Measurements from ENCODE around the gene SP100.
"Not testable (repeated sequence)": the region's sequence is repeated elsewhere in the genome, so short reads cannot be mapped to it uniquely, and the experiment has no call there.

GRCh38 chr2:230409316-230409715, 6.7 kb upstream of the SP100 start:
- TF ChIP-seq CTCF, POLR2A, EP300 (IDR thresholded peaks at IDR 0.05): not testable (repeated sequence)
